Measurements from ENCODE around the gene INPP5E. TPM values are rescaled to one million over a fixed set of nuclear protein-coding genes. Genes with fewer than 3 reads are reported as not detected.

INPP5E gene
- total RNA-seq, 3 donors from 2014 or later (not counting 1 experiment from before 2014, with no cell fraction given) = 12.1 to 15.7 (median 14.4) TPM

DNA sequence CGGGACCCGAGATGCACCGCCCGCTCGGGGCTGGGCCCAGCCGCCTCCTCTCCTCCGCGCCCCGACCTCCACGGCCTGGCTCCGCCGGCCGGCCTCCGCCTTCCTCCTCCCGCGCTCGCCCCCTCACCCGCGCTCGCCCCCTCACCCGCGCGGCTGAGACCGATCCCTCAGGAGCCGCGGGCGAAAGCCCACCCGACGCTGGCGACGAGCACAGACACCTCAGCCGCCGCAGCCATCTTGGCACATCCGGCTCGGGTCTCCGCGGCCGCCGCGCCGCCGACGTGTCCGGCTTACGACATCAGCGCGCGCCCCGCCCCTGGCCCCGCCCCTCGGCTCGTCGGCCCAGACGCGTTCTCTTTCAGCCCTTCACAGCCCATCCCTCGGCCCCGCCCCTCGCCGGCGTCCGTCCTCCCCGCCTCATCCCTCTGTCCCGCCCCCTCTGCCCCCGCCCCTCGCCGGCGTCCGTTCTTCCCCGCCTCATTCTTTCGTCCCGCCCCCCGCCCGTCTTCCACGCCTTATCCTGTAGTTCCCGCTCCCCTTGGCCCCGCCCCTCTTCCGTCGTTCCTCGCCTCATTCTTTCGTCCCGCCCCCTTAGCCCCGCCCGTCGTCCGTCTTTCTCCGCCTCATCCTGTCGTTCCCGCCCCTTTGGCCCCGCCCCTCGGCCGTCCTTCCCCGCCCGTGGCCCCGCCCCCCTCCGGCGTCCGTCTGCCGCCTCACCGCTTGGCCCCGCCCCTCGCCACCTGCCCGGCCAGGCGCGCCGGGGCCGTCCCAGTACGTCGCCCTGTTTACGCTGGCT, 43.3 kb upstream of the INPP5E start, which contains the start of gene SEC16A:
Gene SEC16A (minus strand): TSS at position 248 of the 796 bp plus-strand sequence. CDS start 5,425 bp downstream, outside the sequence.
- peaks cover 33% of the 10 kb centered on the region for H3K4me1 ChIP-seq (ENCODE audit: control insufficient read depth, insufficient read depth, low read length)
- WGBS (ENCODE audit: insufficient coverage) = 0% methylated on average over 101 of the region's 109 CpGs
- DNase-seq = peak; percentile 99
- Mint-ChIP-seq H3K36me3 (no peaks in the 10 kb centered on the region), H3K4me3 (peak within 1 kb of the TSS; percentile 98), H3K27ac (peak within 1 kb of the TSS; percentile 95 to 100), H3K4me1 (peaks cover 22 to 36% of the 10 kb centered on the region in 2 donors), H3K27me3 (ENCODE audit: low read depth in 2 of 2) (peaks cover 0 to 2% of the 10 kb centered on the region in 2 donors), H3K9me3 (no peaks in the 10 kb centered on the region)
- H3K36me3 ChIP-seq (ENCODE audit: control insufficient read depth, insufficient read depth, low read length) = peaks cover 2% of the 10 kb centered on the region
- intact Hi-C loops (cut with micrococcal nuclease) = loop anchor here (2.0 kb wide), 1 partner anchor 364 kb away; no protein-coding TSS in a partner anchor
- TF ChIP-seq, protein P1, sequence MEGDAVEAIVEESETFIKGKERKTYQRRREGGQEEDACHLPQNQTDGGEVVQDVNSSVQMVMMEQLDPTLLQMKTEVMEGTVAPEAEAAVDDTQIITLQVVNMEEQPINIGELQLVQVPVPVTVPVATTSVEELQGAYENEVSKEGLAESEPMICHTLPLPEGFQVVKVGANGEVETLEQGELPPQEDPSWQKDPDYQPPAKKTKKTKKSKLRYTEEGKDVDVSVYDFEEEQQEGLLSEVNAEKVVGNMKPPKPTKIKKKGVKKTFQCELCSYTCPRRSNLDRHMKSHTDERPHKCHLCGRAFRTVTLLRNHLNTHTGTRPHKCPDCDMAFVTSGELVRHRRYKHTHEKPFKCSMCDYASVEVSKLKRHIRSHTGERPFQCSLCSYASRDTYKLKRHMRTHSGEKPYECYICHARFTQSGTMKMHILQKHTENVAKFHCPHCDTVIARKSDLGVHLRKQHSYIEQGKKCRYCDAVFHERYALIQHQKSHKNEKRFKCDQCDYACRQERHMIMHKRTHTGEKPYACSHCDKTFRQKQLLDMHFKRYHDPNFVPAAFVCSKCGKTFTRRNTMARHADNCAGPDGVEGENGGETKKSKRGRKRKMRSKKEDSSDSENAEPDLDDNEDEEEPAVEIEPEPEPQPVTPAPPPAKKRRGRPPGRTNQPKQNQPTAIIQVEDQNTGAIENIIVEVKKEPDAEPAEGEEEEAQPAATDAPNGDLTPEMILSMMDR (IDR thresholded peaks at IDR 0.05) = no peak
- no peaks in the 10 kb centered on the region for H3K27me3 ChIP-seq (ENCODE audit: control insufficient read depth, insufficient read depth, low read length)
- H3K27ac ChIP-seq (ENCODE audit: low read length) = peak within 1 kb of the TSS; percentile 100
- peak within 1 kb of the TSS; percentile 67 for H3K4me3 ChIP-seq (ENCODE audit: low read length)
- no peaks in the 10 kb centered on the region for H3K9me3 ChIP-seq (ENCODE audit: control insufficient read depth, insufficient read depth, low read length)
- peak; percentile 67 to 87 (median 71) for ATAC-seq

DNA sequence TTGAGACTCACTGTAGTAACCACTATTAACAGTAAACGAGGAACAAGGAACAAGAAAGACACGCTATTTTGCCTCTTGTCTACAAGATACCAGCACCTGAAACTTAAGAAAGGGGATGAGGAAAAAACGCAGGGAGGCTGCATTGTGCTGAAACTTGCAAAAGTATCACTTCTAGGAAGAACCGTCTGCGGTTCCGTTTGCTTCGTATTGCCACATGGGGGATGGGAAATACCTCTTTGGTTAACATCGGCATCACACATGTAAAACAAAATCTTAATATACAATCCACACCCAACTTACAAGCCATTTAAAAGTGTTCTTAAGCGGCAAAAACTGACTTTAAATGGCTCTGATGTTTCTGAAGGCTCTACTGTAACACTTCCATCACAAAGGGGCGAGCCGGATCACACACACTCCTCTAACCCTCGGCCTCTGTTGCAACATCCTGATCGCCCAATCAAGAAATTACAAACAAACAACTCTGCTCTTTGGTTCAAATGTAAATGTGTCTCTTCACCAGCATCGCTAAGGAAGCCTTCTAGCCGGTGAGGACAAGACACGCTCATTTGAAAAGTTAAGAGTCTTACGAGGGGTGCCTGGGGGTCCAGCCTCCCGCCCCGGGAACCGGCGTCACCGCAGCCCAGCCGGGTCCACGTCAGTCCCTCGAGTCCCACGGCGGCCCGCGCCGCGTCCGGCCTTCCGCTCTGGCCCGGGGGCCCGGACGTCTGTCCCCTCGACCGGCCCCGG, 42.6 kb upstream of the INPP5E start:
- H3K4me3 ChIP-seq (ENCODE audit: low read length) = peak overlapping the region; percentile 67
- DNase-seq (peak in 1 of 2 donors; percentile 69), ATAC-seq (no peak)
- H3K4me1 Mint-ChIP-seq = peaks cover 22 to 32% of the 10 kb centered on the region in 2 donors
- peak overlapping the region; percentile 98 for H3K4me3 Mint-ChIP-seq
- peak overlapping the region; percentile 94 for H3K27ac ChIP-seq (ENCODE audit: low read length)
- under 1% methylated on average over 39 of the region's 39 CpGs for WGBS (ENCODE audit: insufficient coverage)
- H3K4me1 ChIP-seq (ENCODE audit: control insufficient read depth, insufficient read depth, low read length) = peaks cover 33% of the 10 kb centered on the region
- no peaks in the 10 kb centered on the region for H3K36me3 Mint-ChIP-seq
- intact Hi-C loops (cut with micrococcal nuclease) = loop anchor here (2.0 kb wide), 1 partner anchor 365 kb away; no protein-coding TSS in a partner anchor
- no peaks in the 10 kb centered on the region for H3K27me3 Mint-ChIP-seq (ENCODE audit: low read depth in 2 of 2)
- no peaks in the 10 kb centered on the region for H3K27me3 ChIP-seq (ENCODE audit: control insufficient read depth, insufficient read depth, low read length)
- TF ChIP-seq, protein P1 (IDR thresholded peaks at IDR 0.05) = no peak
- H3K9me3 Mint-ChIP-seq = no peaks in the 10 kb centered on the region
- peak overlapping the region; percentile 95 to 100 for H3K27ac Mint-ChIP-seq
- H3K9me3 ChIP-seq (ENCODE audit: control insufficient read depth, insufficient read depth, low read length) = no peaks in the 10 kb centered on the region
- H3K36me3 ChIP-seq (ENCODE audit: control insufficient read depth, insufficient read depth, low read length) = peaks cover 5% of the 10 kb centered on the region

DNA sequence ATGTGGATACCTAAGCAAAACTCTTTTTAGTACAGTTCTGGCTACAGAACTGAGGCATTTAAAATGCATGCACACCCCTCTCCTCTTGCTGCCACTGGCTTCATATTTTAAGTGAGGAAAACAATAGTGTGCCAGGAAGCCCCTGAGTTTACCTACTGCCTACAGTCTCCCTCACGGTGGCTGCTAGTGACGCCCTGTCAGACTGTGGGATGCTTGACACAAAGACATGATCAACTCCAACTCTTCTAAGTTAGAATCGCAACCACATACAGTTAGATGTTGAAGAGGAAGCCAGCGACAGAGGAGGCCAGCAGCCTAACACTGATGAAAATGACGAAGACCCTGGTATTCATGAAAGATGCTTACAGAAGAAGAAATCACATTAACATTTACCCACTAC, 41.9 kb upstream of the INPP5E start:
- Mint-ChIP-seq H3K4me3 (peak overlapping the region; percentile 98), H3K27ac (peak overlapping the region; percentile 95 to 100), H3K36me3 (no peaks in the 10 kb centered on the region), H3K9me3 (no peaks in the 10 kb centered on the region), H3K4me1 (peaks cover 22 to 32% of the 10 kb centered on the region in 2 donors), H3K27me3 (ENCODE audit: low read depth in 2 of 2) (no peaks in the 10 kb centered on the region)
- TF ChIP-seq, protein P1 (IDR thresholded peaks at IDR 0.05) = no peak
- no peaks in the 10 kb centered on the region for H3K9me3 ChIP-seq (ENCODE audit: control insufficient read depth, insufficient read depth, low read length)
- ATAC-seq (no peak), DNase-seq (peak in 1 of 2 donors; percentile 33)
- peaks cover 12% of the 10 kb centered on the region for H3K36me3 ChIP-seq (ENCODE audit: control insufficient read depth, insufficient read depth, low read length)
- 33% methylated on average over 2 of the region's 5 CpGs for WGBS (ENCODE audit: insufficient coverage)
- no peaks in the 10 kb centered on the region for H3K27me3 ChIP-seq (ENCODE audit: control insufficient read depth, insufficient read depth, low read length)
- intact Hi-C loops (cut with micrococcal nuclease) = no loop called here
- peak overlapping the region; percentile 67 for H3K4me3 ChIP-seq (ENCODE audit: low read length)
- H3K4me1 ChIP-seq (ENCODE audit: control insufficient read depth, insufficient read depth, low read length) = peaks cover 33% of the 10 kb centered on the region
- peak overlapping the region; percentile 94 for H3K27ac ChIP-seq (ENCODE audit: low read length)

Measured in natural killer cell (primary cell).